Calu3 (cell line): ENCODE measurements around the gene AMELY. TPM values are rescaled to one million over a fixed set of nuclear protein-coding genes. Genes with fewer than 3 reads are reported as not detected.
"Not testable (repeated sequence)": the region's sequence is repeated elsewhere in the genome, so short reads cannot be mapped to it uniquely, and the experiment has no call there.

Experiments used
- BruUV-seq: library from RNA; stranded (reverse); fragments of 400-500 nt; replicated peaks from 2 replicates; lab custom pipeline; 2021; lab: Mats Ljungman, UMichigan
- CTCF ChIA-PET: fragments of 300-600 bp; sonication (Branson Sonifier 250); formaldehyde crosslinking; loops from one replicate; lab custom pipeline; 2022; ENCODE audit warnings: antibody characterized with exemption; lab: Charles Lee
- DNase-seq: peaks from one replicate; pipeline ENCODE4 v3.0.0; 2022
- H3K27ac Mint-ChIP-seq: one replicate; pipeline ENCODE4 v1.8.0; 2022; ENCODE audit warnings: mixed read lengths; ENCODE audit not compliant: unreplicated experiment
- H3K27me3 Mint-ChIP-seq: one replicate; pipeline ENCODE4 v1.8.0; 2022; ENCODE audit warnings: mixed read lengths; ENCODE audit not compliant: unreplicated experiment
- H3K36me3 Mint-ChIP-seq: one replicate; pipeline ENCODE4 v1.8.0; 2022; ENCODE audit warnings: mild to moderate bottlenecking, moderate library complexity, mixed read lengths; ENCODE audit not compliant: insufficient read depth, unreplicated experiment
- H3K4me1 Mint-ChIP-seq: one replicate; pipeline ENCODE4 v1.8.0; 2022; ENCODE audit warnings: mild to moderate bottlenecking, low read depth, mixed read lengths; ENCODE audit not compliant: unreplicated experiment
- H3K4me3 Mint-ChIP-seq: one replicate; pipeline ENCODE4 v1.8.0; 2022; ENCODE audit warnings: mild to moderate bottlenecking, low read depth, moderate library complexity, mixed read lengths; ENCODE audit not compliant: unreplicated experiment
- H3K9me3 Mint-ChIP-seq: one replicate; pipeline ENCODE4 v1.8.0; 2022; ENCODE audit warnings: low read depth, mixed read lengths; ENCODE audit not compliant: unreplicated experiment
- intact Hi-C: fragments of 100-400 bp; cut with micrococcal nuclease; formaldehyde crosslinking; loops from one replicate; pipeline ENCODE4 v1.10.0; 2022; ENCODE audit not compliant: unreplicated experiment
- total RNA-seq: library from RNA; stranded (reverse); gene quantifications from 2 replicates; pipeline ENCODE4 v1.2.3, GENCODE V29; 2022
- TF ChIP-seq, protein P1 (sequence below): fragments of 200-600 bp; IDR thresholded peaks from one replicate; pipeline ENCODE4 v1.8.0; 2022; ENCODE audit warnings: antibody characterized with exemption; ENCODE audit not compliant: unreplicated experiment

Gene AMELY
- total RNA-seq, 1 experiment from 2014 or later, result not detected

DNA sequence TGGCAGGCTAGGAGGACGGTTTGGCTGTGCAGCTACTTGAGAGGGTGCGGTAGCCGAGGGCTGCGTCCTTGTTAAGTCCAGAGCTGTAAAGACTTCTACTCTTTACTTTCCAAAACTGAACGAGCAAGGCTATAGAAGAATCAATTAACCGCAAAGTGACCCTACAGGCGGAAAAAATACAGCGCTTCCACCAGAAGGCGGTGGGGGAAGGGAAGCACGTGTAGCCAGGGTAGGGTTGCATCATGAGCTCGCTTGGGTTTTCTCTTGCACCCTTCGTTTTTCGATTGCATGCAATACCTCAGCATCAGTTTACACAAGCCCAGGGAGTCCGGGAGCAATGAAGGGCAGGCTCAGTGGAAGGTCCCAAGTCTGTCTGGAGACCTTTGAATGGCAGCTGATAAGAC, 2.4 kb downstream of the AMELY start:
- no peaks in the 10 kb centered on the region for H3K27me3 Mint-ChIP-seq
- BruUV-seq, result no TSS peak
- H3K4me3 Mint-ChIP-seq, result no peak overlapping the region
- no peak overlapping the region for H3K27ac Mint-ChIP-seq
- intact Hi-C loops, result no loop called here
- H3K4me1 Mint-ChIP-seq, result no peaks in the 10 kb centered on the region
- CTCF ChIA-PET, result no interaction called here
- no peaks in the 10 kb centered on the region for H3K36me3 Mint-ChIP-seq
- no peaks in the 10 kb centered on the region for H3K9me3 Mint-ChIP-seq
- TF ChIP-seq, protein P1, sequence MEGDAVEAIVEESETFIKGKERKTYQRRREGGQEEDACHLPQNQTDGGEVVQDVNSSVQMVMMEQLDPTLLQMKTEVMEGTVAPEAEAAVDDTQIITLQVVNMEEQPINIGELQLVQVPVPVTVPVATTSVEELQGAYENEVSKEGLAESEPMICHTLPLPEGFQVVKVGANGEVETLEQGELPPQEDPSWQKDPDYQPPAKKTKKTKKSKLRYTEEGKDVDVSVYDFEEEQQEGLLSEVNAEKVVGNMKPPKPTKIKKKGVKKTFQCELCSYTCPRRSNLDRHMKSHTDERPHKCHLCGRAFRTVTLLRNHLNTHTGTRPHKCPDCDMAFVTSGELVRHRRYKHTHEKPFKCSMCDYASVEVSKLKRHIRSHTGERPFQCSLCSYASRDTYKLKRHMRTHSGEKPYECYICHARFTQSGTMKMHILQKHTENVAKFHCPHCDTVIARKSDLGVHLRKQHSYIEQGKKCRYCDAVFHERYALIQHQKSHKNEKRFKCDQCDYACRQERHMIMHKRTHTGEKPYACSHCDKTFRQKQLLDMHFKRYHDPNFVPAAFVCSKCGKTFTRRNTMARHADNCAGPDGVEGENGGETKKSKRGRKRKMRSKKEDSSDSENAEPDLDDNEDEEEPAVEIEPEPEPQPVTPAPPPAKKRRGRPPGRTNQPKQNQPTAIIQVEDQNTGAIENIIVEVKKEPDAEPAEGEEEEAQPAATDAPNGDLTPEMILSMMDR, result no peak
- no peak for DNase-seq

DNA sequence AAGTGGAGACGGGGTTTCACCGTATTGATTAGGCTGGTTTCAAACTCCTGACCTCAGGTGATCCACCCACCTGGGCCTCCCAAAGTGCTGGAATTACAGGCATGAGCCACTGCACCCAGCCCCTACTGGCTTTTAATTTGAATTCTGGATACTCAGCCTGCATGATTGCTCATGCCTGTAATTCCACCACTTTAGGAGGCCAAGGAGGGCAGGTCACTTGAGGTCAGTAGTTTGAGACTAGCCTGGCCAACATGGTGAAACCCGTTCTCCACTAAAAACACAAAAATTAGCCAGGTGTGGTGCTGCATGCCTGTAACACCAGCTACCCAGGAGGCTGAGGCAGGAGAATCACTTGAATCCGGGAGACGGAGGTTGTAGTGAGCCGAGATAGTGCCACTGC, 3.5 kb downstream of the AMELY start:
- H3K27me3 Mint-ChIP-seq, H3K36me3 Mint-ChIP-seq, H3K27ac Mint-ChIP-seq, CTCF ChIA-PET, H3K9me3 Mint-ChIP-seq, BruUV-seq, DNase-seq, intact Hi-C loops, H3K4me3 Mint-ChIP-seq, H3K4me1 Mint-ChIP-seq: not testable (repeated sequence)

DNA sequence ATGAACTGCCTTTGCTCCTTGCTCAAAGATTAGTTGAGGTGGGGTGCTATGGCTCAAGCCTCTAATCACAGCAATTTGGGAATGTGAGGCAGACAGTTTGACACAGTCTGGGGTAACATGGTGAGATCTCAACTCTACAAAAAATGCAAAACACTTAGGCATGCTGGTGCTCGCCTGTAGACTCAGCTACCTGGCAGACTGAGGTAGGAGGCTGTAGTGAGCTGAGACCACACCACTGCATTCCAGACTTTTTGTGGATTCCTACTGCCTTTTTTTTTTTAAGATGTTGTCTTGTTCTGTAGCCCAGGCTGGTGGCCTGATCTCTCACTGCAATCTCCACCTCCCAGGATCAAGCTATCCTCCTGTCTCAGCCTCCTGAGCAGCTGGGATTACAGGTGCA, 4.0 kb downstream of the AMELY start:
- CTCF ChIA-PET, result no interaction called here
- Mint-ChIP-seq H3K4me3 (no peak overlapping the region), H3K36me3 (no peaks in the 10 kb centered on the region), H3K27ac (no peak overlapping the region), H3K9me3 (no peaks in the 10 kb centered on the region), H3K4me1 (no peaks in the 10 kb centered on the region), H3K27me3 (no peaks in the 10 kb centered on the region)
- intact Hi-C loops, result no loop called here
- no peak for DNase-seq
- TF ChIP-seq, protein P1, result no peak
- no TSS peak for BruUV-seq

DNA sequence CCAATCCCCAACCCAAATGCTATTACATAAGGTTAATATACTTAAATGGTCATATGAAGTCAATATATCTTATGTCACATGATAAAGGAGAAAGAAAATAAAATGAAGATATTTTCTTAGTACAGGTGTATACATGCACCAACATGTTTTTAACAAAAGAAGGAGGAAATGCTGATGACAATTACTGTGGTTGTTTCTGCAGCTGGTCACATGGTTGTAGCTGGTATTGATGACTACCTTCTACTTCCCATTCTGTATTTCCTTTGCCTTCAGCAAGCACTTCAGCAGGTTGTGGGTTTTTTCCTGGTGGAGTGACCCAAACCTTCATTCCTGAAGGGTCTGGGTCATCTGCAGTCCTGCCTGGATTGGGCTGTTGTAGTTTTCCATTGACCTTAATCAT, 9.4 kb downstream of the AMELY start:
- BruUV-seq, H3K4me1 Mint-ChIP-seq: not testable (repeated sequence)

DNA sequence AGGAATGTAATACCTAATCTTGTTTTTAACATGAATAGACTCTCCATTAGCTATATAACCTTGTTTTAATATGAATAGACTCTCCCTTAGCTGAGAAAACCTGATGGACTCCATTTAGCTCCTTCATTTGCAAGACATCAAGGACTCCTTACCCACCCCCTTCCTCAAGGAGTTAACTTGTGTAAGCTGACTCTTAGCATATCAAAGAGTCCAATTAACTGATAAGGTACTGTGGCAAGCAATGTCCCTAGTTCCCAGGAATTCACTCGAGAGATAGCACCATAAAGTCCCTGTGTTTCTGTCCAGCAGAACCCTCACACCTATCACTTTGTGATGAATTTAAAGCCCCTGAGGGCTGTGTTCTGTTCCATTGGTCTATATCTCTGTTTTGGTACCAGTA, 16.3 kb downstream of the AMELY start:
- intact Hi-C loops, result no loop called here
- Mint-ChIP-seq H3K36me3 (no peaks in the 10 kb centered on the region), H3K27ac (no peak overlapping the region), H3K4me1 (no peaks in the 10 kb centered on the region), H3K27me3 (no peaks in the 10 kb centered on the region), H3K4me3 (no peak overlapping the region), H3K9me3 (no peaks in the 10 kb centered on the region)
- TF ChIP-seq, protein P1, result no peak
- no TSS peak for BruUV-seq
- no peak for DNase-seq
- CTCF ChIA-PET, result no interaction called here

More for the DNA sequence above, 9.4 kb downstream of the AMELY start:
- DNase-seq, H3K27me3 Mint-ChIP-seq, CTCF ChIA-PET, H3K4me3 Mint-ChIP-seq, intact Hi-C loops, H3K9me3 Mint-ChIP-seq, H3K27ac Mint-ChIP-seq, H3K36me3 Mint-ChIP-seq: not testable (repeated sequence)
